GM12872 (cell line): ENCODE results near the gene EXOSC1.

Source experiments
- CTCF ChIP-seq: IDR thresholded peaks from 3 replicates; pipeline ENCODE4 v1.5.1; 2011; ENCODE audit warnings: low read depth, mild to moderate bottlenecking, low read length, moderate library complexity; ENCODE audit not compliant: insufficient read depth

The EXOSC1 gene

GRCh38 chr10:97425964-97426775 lies 19.6 kb downstream of the EXOSC1 start, which contains the start of gene PGAM1:
PGAM1 (plus strand) TSS chr10:97426191; CDS start chr10:97426308, 117 bp downstream.
- TF ChIP-seq CTCF: peak; percentile 81

- TF ChIP-seq CTCF: no peak
Measured at GRCh38 chr10:97416565-97416964, 29.2 kb downstream of the EXOSC1 start.

- TF ChIP-seq CTCF: no peak
Measured at GRCh38 chr10:97412891-97413304, 32.9 kb downstream of the EXOSC1 start.

- TF ChIP-seq CTCF: no peak
Measured at GRCh38 chr10:97411406-97411805, 34.4 kb downstream of the EXOSC1 start.

GRCh38 chr10:97408496-97408992 lies 37.3 kb downstream of the EXOSC1 start:
- no peak for TF ChIP-seq CTCF

- no peak for TF ChIP-seq CTCF
Measured at GRCh38 chr10:97407952-97408248, 37.9 kb downstream of the EXOSC1 start.

GRCh38 chr10:97407211-97407951 lies 38.4 kb downstream of the EXOSC1 start:
- TF ChIP-seq CTCF: peak; percentile 68
